ENCODE results near the gene ABI1.

DNA sequence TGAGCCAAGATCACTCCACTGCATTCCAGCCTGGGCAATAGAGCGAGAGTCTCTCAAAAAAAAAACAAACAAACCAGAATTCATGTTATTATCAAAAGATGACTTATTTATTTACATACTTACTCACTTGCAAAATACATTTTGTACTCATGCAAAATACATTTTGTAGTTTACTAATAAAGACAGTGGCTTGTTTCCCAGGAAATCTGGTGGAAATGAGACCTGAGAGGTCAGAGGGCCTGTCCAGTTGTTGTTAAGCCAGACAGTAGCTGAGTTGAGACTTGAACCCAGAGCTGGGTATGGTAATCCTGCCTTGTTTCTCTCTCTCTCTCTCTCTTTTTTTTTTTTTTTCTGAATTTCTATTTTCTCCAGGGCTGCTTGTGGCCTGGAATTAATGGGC lies 133.8 kb downstream of the ABI1 start:
- TF ChIP-seq, protein P1, sequence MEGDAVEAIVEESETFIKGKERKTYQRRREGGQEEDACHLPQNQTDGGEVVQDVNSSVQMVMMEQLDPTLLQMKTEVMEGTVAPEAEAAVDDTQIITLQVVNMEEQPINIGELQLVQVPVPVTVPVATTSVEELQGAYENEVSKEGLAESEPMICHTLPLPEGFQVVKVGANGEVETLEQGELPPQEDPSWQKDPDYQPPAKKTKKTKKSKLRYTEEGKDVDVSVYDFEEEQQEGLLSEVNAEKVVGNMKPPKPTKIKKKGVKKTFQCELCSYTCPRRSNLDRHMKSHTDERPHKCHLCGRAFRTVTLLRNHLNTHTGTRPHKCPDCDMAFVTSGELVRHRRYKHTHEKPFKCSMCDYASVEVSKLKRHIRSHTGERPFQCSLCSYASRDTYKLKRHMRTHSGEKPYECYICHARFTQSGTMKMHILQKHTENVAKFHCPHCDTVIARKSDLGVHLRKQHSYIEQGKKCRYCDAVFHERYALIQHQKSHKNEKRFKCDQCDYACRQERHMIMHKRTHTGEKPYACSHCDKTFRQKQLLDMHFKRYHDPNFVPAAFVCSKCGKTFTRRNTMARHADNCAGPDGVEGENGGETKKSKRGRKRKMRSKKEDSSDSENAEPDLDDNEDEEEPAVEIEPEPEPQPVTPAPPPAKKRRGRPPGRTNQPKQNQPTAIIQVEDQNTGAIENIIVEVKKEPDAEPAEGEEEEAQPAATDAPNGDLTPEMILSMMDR (IDR thresholded peaks at IDR 0.05; ENCODE audit: insufficient read depth, low read length): no peak
- TF ChIP-seq GABPA (IDR thresholded peaks at IDR 0.05; ENCODE audit: low read depth) (no peak), POLR2AphosphoS5 (IDR thresholded peaks at IDR 0.05; ENCODE audit: low read depth) (no peak), SPI1 (IDR thresholded peaks at IDR 0.05; ENCODE audit: borderline replicate concordance, low read depth) (no peak)

Measured in HL-60 (cell line).